Endometrial microvascular endothelial cells (primary cell): Measurements from ENCODE around the gene MYH14. TPM values are rescaled to one million over a fixed set of nuclear protein-coding genes. Genes with fewer than 3 reads are reported as not detected.

Experiments used
- in situ Hi-C: cut with HindIII; loops from 2 replicates; pipeline ENCODE4 v1.10.0; 2017; ENCODE audit warnings: low sequenced_read_pairs, low pct_unique_long_range_greater_than_20kb; ENCODE audit errors: inconsistent ontology term
- total RNA-seq: library from RNA; depleted of rRNA; stranded (reverse); fragments of >200 nt; gene quantifications from one replicate; pipeline ENCODE4 v1.2.3, GENCODE V29; 2015; ENCODE audit errors: inconsistent ontology term

MYH14 gene
- total RNA-seq, 1 donor from 2014 or later, result not detected

DNA sequence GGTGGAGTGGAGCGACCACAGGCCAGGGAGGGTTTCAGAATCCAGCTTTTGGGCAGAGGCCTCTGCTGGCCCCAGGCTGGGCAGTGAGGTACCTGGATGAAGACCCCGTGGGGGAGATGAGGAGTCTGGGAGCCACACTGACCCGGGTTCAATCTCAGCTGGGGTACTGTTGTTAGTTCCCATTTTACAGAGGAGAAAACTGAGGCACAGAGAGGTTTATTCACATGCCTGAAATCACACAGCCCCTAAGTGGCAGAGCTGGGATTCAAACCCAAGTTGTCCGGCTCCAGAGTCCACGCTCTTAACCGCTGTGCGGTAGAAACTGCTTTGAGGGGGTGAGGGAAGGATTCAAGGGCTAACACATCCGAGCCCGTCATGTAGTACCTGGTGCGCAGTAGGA, 45.0 kb downstream of the MYH14 start:
- in situ Hi-C loops, result no loop called here

DNA sequence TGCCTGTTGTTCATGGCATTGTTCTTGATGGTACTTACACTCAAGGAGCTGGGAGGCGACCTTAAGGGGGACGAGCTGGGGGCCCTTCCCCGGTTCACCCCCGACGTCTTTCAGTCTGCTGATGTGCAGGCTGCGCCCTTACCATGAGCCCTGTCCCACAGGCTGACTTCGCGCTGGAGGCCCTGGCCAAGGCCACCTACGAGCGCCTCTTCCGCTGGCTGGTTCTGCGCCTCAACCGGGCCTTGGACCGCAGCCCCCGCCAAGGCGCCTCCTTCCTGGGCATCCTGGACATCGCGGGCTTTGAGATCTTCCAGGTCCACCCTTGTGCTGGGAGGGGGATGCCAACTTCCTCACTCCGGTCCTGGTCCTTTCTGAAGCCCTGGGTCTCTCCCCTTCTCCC, 45.4 kb downstream of the MYH14 start:
- in situ Hi-C loops, result no loop called here

DNA sequence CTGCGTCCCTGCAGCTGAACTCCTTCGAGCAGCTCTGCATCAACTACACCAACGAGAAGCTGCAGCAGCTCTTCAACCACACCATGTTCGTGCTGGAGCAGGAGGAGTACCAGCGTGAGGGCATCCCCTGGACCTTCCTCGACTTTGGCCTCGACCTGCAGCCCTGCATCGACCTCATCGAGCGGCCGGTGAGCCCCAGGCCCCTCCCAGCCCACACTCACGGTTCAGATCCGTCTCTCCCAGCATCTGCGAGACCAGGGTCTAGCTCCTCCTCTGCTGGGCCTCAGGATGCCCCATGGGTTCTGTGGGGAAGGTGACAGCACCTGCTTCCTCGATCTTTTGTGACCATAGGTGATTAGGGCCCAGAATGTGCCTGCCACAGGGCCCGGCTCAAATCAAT, 46.2 kb downstream of the MYH14 start:
- in situ Hi-C loops, result no loop called here

DNA sequence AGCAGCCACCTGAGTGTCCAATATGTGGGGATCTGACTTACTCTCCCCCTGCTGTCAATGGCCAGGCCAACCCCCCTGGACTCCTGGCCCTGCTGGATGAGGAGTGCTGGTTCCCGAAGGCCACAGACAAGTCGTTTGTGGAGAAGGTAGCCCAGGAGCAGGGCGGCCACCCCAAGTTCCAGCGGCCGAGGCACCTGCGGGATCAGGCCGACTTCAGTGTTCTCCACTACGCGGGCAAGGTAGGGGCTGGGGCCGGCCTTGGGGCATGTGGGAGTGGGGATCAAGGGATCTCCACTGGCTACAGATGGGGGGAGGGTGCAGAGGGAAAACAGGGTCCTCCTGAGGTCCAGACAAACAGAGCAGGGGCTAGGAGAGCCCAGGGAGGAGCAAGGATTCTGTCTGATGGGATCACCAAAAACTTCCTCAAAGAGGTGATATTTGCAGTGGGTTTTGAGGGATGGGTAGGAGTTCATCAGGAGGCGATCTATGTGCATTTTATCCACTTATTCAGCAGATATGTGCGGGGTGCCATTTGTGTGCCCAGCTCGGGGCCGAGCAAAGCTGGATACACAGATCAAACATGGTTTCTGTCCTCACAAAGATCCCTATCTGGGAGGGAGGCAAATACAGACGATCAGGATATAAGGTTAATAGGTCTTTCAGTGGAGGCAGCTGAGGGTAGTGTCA, 47.2 kb downstream of the MYH14 start:
- in situ Hi-C loops, result no loop called here

DNA sequence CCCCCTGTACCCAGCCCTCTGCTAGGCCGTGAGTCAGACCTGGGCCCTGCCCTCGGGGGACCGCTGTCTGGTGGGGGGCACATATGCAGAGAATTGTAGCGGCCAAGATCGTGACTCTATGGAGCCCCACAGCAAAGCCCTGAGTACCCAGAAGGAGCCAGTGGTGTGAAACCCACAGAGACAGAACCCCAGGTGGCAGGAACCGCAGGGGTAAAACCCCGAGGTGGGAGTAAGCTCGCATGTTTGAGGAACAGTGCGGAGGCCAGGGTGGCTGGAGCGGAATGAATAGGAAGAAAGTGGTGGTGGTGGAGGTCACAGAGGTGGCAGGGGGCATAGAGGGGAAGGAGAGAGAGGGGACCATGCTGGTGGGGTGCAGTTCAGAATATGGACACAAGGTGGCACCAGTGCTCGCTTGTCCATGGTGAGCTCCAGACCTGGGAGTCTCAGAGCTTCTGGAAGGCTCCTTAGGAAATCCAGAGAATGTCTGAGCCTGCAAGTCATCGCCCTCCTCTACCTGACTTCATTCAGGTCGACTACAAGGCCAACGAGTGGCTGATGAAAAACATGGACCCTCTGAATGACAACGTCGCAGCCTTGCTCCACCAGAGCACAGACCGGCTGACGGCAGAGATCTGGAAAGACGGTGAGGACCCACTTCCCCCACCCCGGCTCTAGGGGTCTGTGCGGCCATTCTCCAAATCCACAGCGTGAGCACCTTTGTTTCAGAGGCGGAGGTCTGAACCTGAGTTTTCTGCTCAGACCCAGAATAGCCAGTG, 48.9 kb downstream of the MYH14 start:
- in situ Hi-C loops, result no loop called here

DNA sequence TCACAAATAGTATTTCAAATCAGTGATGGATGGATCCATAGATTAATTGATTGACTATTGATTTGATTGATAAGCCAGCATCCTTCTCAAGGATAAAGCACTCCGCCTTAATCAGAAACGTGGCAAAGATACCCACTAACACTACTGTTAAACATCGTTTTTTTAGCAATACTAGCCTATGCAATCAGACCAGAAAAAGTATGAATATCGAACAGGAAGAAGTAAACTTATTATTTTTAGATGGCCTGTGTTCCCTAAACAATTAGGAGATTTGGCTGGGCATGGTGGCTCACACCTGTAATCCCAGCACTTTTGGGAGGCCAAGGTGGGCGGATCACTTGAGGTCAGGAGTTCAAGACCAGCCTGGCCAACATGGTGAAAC, 49.5 kb downstream of the MYH14 start:
- in situ Hi-C loops, result no loop called here

DNA sequence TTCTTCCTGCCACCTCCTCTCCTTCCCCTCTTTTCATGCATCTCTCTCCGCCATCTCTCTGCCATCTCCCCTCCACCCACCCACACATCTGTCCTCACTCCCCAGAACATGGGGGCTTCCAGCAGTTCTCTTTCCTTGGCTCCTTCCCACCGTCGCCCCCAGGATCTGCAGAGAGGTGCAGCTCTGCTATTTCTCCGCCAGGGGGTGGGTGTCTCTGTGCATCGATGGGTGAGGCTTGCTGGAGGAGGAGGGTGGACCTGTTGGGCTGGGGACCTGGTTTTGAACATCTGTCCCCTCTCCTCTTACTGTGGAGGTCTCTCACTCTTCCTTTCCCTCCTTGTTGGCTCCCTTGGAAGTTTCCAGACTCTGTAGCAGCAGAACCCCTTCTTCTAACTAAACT, 51.7 kb downstream of the MYH14 start:
- in situ Hi-C loops, result no loop called here

DNA sequence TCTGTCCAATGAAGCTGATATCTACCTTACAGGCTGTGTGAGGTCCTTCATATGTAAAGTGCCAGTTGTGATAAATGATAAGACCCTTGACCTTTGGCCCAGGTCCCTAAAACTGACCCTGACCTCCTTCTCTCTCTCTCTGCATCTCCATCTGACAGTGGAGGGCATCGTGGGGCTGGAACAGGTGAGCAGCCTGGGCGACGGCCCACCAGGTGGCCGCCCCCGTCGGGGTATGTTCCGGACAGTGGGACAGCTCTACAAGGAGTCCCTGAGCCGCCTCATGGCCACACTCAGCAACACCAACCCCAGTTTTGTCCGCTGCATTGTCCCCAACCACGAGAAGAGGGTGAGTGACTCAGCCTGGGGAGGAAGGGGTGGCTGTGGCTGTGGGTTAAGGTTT, 53.7 kb downstream of the MYH14 start:
- in situ Hi-C loops, result no loop called here

DNA sequence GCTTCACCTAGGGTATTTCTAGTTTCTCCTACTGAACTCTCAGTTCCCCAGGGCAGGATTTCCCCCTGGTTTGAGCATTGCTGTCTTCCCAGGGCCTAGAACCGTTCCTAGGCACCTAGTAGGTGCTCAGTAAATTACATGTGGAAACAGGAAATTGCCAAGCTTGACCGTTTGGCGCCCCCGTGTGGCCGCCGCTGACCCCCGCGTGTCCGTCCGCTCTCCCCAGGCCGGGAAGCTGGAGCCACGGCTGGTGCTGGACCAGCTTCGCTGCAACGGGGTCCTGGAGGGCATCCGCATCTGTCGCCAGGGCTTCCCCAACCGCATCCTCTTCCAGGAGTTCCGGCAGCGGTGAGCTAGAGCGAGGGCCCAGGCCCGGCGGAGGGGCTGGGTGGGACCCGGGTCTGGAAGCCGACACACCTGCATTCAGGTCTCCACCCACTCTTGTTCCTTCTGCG, 55.5 kb downstream of the MYH14 start:
- in situ Hi-C loops, result no loop called here

DNA sequence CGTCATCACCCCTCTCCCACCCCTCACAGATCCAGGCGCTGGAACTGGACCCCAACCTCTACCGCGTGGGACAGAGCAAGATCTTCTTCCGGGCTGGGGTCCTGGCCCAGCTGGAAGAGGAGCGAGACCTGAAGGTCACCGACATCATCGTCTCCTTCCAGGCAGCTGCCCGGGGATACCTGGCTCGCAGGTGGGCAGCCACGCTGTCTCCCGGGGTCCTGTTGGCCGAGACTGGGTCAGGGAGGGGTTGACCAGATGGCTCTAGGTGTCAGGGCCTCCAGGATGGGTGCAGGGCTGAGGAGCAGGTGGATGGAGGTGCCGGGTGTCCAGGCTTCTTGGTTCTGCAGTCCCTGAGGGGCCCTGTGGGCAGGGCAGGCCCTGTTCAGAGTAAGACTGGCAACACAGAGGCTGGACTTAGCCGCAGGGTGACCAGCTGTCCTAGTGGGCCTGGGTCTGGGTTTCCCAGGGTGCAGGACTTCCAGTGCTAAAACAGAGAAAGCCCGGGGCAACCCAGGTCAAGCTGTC, 58.1 kb downstream of the MYH14 start:
- in situ Hi-C loops, result no loop called here

DNA sequence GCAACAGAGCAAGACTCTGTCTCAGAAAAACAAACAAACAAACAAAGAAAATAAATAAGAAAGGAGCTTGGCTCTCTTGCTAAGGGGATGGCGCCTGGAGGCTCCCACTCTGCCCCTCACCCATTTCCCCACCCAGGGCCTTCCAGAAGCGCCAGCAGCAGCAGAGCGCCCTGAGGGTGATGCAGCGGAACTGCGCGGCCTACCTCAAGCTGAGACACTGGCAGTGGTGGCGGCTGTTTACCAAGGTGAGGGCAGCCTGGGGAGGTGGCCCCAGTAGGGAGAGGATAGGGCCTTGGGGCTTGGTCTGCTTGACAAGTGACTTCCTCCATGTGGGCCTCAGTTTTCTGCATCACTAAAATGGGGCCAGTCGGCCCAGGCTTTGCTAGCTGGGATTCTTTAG, 59.8 kb downstream of the MYH14 start:
- in situ Hi-C loops, result no loop called here

DNA sequence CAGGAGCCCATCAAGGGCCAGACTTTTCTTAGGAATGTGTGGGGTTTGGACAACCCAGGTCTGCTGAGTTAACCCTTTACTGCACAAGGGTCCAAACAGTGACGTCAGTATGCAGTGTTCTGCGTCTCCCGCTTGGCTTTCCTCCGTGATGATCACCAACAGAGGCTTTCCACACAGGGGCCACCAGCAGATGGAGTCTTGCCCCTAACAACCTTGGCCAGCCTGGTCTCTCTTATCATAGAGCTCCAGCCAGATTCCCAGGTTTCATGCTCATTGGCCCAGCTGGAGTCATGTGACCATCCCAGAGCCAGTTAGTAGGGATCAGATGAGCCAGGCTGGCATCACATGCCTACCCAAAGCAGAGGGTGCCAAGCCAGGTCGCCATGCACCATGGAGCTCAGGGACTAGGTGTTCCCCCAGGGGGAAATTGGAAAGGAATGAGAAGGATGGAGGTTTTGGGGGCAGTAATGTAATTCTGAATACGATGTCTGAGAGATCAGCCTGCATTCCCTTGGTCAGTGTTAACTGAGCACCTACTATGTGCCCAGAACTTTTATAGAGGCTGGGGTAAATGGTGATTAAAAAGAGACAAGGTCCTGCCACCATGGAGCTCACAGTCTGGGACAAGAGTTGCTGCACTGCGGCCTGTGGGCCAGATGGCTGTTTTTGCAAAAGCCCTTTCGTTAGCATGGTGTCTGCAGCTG, 61.2 kb downstream of the MYH14 start:
- in situ Hi-C loops, result no loop called here

DNA sequence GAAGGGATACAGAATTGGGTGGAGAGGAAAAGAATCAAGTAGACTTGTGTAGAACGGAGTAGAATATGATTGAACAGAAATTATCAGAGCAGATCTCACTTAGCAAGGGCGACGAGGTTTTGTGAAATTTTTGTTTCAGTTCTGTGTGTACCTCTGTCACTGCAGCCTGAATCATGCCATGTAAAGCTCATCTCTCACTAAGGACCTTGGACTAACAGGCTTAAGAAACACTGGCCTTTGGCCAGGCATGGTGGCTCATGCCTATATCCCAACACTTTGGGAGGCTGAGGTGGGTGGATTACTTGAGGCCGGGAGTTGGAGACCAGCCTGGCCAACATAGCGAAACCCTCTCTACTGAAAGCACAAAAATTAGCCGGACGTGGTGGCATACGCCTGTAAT, 62.6 kb downstream of the MYH14 start:
- in situ Hi-C loops, result no loop called here

DNA sequence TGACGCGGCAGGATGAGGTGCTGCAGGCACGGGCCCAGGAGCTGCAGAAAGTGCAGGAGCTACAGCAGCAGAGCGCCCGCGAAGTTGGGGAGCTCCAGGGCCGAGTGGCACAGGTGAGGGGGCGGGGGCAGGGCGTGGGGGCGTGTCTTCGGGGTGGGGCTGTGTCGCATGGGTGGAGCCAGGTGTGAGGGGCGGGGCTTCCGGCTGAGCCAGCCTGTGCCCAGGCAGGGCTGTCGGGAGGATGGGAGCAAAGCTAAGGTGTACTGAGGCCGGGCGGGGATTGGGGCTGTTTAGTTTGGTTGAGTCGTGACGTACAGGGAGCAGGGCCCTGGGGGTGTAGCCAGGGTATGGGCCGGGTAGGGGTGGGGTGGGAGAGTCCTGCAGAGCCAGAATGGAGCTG, 63.5 kb downstream of the MYH14 start:
- in situ Hi-C loops, result no loop called here

DNA sequence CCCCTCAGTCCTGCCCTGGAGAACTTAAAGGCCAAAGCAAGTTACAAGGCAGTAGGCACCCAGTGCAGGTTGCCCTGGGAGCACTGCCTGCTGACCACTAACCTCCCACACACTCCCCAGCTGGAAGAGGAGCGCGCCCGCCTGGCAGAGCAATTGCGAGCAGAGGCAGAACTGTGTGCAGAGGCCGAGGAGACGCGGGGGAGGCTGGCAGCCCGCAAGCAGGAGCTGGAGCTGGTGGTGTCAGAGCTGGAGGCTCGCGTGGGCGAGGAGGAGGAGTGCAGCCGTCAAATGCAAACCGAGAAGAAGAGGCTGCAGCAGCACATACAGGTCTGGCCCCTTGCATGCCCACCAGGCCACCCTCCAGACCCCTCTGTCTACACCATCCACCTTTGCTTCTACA, 64.6 kb downstream of the MYH14 start:
- in situ Hi-C loops, result no loop called here

DNA sequence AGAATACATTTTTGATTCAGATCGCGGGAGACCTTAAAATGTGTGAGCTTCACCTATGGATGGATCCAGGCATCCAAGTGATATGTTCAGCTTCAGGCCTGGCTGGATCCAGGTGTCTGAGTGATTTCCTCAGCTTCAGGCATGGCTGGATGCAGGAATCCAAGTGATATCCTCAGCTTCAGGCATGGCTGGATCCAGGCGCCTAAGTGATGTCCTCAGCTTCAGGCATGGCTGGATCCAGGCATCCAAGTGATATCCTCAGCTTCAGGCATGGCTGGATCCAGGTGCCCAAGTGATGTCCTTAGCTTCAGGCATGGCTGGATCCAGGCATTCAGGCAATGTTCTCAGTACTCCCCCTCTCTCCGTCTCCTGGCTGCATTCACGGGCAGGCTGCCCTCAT, 65.1 kb downstream of the MYH14 start:
- in situ Hi-C loops, result no loop called here

DNA sequence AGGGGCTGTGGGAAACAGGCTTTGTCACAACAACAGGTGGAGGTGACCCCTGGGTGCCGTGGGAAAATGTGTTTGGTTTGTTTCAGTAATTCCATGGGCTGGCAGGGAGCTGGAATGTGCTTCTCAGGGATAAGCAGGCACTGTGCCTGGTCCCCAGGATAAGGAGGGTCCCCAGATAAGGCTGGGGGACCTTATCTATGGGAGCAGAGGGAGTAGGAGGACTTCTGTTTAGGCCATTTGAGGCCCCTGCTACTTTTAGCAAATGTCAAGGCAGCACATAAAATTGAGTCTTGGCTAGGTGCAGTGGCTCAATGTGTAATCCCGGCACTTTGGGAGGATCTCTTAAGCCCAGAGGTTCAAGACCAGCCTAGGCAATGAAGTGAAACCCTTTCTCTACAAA, 66.2 kb downstream of the MYH14 start:
- in situ Hi-C loops, result no loop called here

DNA sequence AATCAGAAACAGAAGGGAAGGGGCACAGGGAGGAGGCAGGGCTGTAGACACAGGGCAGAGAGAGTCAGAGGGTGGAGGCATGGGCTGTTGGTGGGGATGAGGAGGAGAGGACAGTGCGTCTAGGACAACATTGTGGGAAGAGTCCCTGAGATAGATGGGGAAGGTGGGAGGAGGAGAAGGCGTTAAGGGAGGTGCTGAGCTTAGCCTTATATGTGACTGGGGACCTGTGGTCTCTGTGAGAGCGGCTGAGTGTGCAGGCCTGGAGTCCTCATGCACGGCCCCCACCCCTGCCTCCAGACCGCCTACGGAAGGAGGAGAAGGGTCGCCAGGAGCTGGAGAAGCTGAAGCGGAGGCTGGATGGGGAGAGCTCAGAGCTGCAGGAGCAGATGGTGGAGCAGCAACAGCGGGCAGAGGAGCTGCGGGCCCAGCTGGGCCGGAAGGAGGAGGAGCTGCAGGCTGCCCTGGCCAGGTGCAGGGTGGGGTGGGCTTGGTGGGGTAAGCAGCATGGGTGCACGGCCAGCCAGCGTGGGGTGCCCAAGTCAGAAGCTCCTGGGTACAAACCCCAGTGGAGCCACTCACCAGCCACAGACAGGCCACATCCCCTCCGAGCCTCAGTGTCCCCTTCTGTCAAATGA, 69.0 kb downstream of the MYH14 start:
- in situ Hi-C loops, result no loop called here

DNA sequence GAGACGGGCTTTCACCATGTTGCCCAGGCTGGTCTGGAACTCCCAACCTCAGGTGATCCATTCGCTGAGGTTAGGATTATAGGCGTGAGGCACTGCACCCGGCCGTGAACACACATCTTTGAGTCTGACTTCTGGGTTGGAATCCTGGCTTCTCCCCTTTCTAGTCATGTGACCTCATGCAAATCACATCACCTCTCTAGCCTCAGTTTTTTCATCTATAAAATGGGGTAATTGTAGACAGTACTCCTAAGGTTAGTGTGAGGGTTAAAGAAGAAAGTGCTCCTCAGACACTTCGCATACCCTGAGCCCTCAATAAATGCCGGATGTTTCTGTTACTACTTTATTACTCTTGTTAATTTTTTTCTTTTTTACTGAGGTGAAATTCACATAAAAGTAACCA, 70.4 kb downstream of the MYH14 start:
- in situ Hi-C loops, result no loop called here
